Tibial artery (tissue), 4 donors: Measurements from ENCODE around the gene PTGDS.

Experiments used
- DNase-seq, 2 donors: peaks; one replicate each; pipeline ENCODE4 v3.0.0-alpha.2; 2019
- H3K27ac ChIP-seq, 2 donors: fragments of 200-600 bp; sonication (generic) in 1 of 2; 1 replicate in 1 of 2; 2 replicates in 1 of 2; pipeline ENCODE4 v1.5.1; 2018 to 2019; ENCODE audit warnings: mild to moderate bottlenecking in 1 of 2
- H3K27me3 ChIP-seq, 2 donors: fragments of 200-600 bp; sonication (generic) in 1 of 2; one replicate each; pipeline versions ENCODE4 v1.5.1 to v1.6.0; 2016 to 2019
- H3K36me3 ChIP-seq, 3 donors: fragments of 200-600 bp; sonication (generic) in 2 of 3; one replicate each; pipeline ENCODE4 v1.5.1; 2016 to 2019; ENCODE audit warnings: mild to moderate bottlenecking in 2 of 3
- H3K4me1 ChIP-seq, 4 donors: fragments of 200-600 bp; sonication (generic) in 2 of 4; 1 replicate in 3 of 4; 2 replicates in 1 of 4; pipeline ENCODE4 v1.5.1; 2016 to 2019
- H3K4me3 ChIP-seq, 2 donors: fragments of 200-600 bp; sonication (generic) in 1 of 2; 1 replicate in 1 of 2; 2 replicates in 1 of 2; pipeline ENCODE4 v1.5.1; 2018 to 2019; ENCODE audit warnings: mild to moderate bottlenecking in 2 of 2
- H3K9me3 ChIP-seq, 3 donors: fragments of 200-600 bp; sonication (generic) in 1 of 3; one replicate each; pipeline ENCODE4 v1.5.1; 2016 to 2019
- intact Hi-C: fragments of 100-400 bp; cut with DNase I; formaldehyde crosslinking; loops from one replicate; pipeline ENCODE4 v1.15.0; 2023; ENCODE audit warnings: low total_unique reads
- TF ChIP-seq, protein P1 (sequence below), 2 experiments: fragments of 200-600 bp in 1 of 2; fragments of 450-650 bp in 1 of 2; IDR thresholded peaks; one replicate each; pipeline ENCODE4 v1.5.1; 2017 to 2019; ENCODE audit warnings: antibody characterized with exemption in 2 of 2, mild to moderate bottlenecking in 1 of 2, moderate library complexity in 1 of 2

PTGDS gene

DNA sequence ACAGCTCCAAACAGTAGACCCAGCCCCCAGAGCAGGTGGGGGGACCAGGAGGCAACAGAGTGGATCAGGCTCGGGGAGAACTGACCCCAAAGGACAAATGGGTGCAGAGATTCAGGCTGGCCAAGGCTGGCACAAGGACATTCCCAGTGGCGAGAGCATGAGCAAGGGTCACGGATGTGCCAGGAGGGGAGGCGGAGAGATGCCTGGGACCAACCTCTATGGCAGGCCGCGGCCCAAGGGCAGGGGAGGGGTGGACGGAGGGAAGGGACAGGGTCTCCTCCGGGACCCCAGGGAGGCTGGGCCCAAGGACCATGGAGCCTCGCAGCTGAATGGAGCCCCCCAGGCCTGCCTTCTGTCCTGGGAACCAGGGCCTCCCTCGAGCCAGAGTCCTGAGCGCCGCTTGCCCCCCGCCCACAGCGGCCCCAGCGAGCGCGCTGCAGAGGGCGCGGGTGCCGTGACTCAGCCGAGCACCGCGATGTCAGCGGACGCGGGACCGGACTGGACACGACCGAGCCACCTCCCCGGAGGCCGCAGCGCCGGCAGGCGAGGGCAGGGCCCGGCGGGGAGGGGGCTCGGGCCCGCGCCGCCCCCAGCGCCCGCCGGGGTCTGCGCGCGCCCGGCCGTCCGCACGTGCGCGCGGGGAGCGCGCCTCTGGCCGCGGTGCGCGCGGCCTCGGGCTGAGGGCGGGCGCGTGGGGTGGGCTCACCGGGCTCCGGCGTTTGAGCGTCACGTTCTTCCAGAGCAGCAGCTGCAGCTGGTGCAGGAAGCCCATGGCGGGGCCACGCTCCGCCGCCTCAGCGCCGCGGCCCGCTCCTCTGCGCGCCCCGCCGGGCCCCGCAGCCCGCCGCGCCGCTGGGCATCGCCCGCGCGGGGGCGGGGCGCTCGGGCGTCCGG lies 50.3 kb downstream of the PTGDS start, which contains the start of gene ABCA2:
Gene ABCA2, minus strand, starts transcription at position 869 of the 894 bp plus-strand sequence. Its CDS starts 97 bp downstream, at position 772.
- peak within 1 kb of the TSS; percentile 46 to 73 for H3K27ac ChIP-seq

GRCh38 chr9:137028263-137029057 lies 51.2 kb downstream of the PTGDS start:
- peak overlapping the region; percentile 57 to 60 for H3K4me3 ChIP-seq
- TF ChIP-seq, protein P1, sequence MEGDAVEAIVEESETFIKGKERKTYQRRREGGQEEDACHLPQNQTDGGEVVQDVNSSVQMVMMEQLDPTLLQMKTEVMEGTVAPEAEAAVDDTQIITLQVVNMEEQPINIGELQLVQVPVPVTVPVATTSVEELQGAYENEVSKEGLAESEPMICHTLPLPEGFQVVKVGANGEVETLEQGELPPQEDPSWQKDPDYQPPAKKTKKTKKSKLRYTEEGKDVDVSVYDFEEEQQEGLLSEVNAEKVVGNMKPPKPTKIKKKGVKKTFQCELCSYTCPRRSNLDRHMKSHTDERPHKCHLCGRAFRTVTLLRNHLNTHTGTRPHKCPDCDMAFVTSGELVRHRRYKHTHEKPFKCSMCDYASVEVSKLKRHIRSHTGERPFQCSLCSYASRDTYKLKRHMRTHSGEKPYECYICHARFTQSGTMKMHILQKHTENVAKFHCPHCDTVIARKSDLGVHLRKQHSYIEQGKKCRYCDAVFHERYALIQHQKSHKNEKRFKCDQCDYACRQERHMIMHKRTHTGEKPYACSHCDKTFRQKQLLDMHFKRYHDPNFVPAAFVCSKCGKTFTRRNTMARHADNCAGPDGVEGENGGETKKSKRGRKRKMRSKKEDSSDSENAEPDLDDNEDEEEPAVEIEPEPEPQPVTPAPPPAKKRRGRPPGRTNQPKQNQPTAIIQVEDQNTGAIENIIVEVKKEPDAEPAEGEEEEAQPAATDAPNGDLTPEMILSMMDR (IDR thresholded peaks at IDR 0.05), result peak; percentile 16 to 59
- peaks cover 0 to 38% (median 28%) of the 10 kb centered on the region in 4 donors for H3K4me1 ChIP-seq
- no peaks in the 10 kb centered on the region for H3K27me3 ChIP-seq
- DNase-seq, result peak; percentile 47 to 79
- no peaks in the 10 kb centered on the region for H3K9me3 ChIP-seq
- intact Hi-C loops, result loop anchor here (5.0 kb wide), 2 partner anchors 76 to 186 kb away; partner anchors contain the start of genes AJM1 and LCN12
- H3K36me3 ChIP-seq, result no peaks in the 10 kb centered on the region
- peak overlapping the region; percentile 46 to 73 for H3K27ac ChIP-seq

More for the DNA sequence above, 50.3 kb downstream of the PTGDS start, which contains the start of gene ABCA2:
- Histone ChIP-seq H3K9me3 (no peaks in the 10 kb centered on the region), H3K27me3 (no peaks in the 10 kb centered on the region), H3K36me3 (no peaks in the 10 kb centered on the region), H3K4me3 (peak within 1 kb of the TSS; percentile 57 to 60), H3K4me1 (peaks cover 0 to 38% (median 28%) of the 10 kb centered on the region in 4 donors)
- TF ChIP-seq, protein P1 (IDR thresholded peaks at IDR 0.05), result no peak
- intact Hi-C loops, result loop anchor here (5.0 kb wide), 2 partner anchors 75 to 185 kb away; partner anchors contain the start of genes AJM1 and LCN12
- DNase-seq, result no peak

GRCh38 chr9:137029058-137029936 lies 52.0 kb downstream of the PTGDS start:
- Histone ChIP-seq H3K4me1 (peaks cover 0 to 38% (median 28%) of the 10 kb centered on the region in 4 donors), H3K27ac (no peak overlapping the region)
- intact Hi-C loops, result loop anchor here (5.0 kb wide), 2 partner anchors 77 to 187 kb away; partner anchors contain the start of genes AJM1 and LCN12

DNA sequence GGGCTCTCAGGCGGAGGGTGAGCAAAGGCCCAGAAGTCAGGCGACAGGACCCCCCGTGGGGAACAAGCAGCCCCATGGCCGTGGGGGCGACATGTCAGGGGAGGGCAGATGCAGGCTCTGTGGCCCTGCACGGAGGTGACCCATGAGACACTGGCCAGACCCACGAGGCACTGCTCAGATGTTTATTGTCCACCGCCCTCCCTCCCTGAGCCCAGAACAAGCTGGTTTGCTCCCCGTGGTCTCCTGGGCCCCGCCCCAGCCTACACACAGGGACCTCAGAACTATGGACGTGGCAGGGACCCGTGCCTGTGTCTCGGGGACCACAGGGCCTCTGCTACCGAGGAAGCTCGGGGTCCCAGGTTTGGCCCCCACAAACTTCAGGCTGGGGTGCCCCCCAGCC lies 52.7 kb downstream of the PTGDS start:
- H3K9me3 ChIP-seq, result no peaks in the 10 kb centered on the region
- TF ChIP-seq, protein P1 (IDR thresholded peaks at IDR 0.05), result no peak
- peaks cover 0 to 8% of the 10 kb centered on the region in 2 donors for H3K27me3 ChIP-seq
- intact Hi-C loops, result no loop called here
- H3K36me3 ChIP-seq, result no peaks in the 10 kb centered on the region
- no peak for DNase-seq
- H3K27ac ChIP-seq, result no peak overlapping the region
- no peak overlapping the region for H3K4me3 ChIP-seq
- peaks cover 0 to 45% (median 31%) of the 10 kb centered on the region in 4 donors for H3K4me1 ChIP-seq

More at GRCh38 chr9:137029058-137029936, 52.0 kb downstream of the PTGDS start:
- Histone ChIP-seq H3K27me3 (peaks cover 0 to under 1% of the 10 kb centered on the region in 2 donors), H3K9me3 (no peaks in the 10 kb centered on the region), H3K36me3 (no peaks in the 10 kb centered on the region), H3K4me3 (peak overlapping the region; percentile 57 to 60)
- DNase-seq, result peak; percentile 68 to 82
- TF ChIP-seq, protein P1 (IDR thresholded peaks at IDR 0.05), result peak; percentile 75 to 85
